ENCODE measurements around the gene SRL. TPM values are rescaled to one million over a fixed set of nuclear protein-coding genes. Genes with fewer than 3 reads are reported as not detected.

The SRL gene
- total RNA-seq, 6 experiments from 2014 or later, result 0.18 to 0.62 (median 0.28) TPM

DNA sequence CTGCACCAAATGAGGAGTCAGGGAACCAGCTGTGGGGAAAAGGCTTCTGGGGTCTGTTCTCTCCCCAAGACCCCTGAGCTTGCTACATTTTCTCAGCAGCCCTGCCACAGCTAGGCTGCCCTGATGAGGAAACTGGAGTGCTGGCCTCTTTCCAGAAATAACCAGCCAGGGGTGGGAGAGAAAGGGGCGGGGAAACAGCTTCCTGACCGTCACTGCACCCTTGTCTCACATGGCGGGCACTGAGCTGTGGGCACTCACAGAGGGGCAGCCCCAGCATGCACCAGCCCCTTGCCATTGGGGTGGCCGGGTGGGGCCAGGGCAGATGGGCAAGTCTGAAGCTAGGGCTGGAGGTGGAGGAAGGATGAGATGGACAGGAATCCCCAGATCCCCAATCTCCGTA lies 2.9 kb downstream of the SRL start:
- H3K4me1 ChIP-seq, result no peaks in the 10 kb centered on the region
- no peaks in the 10 kb centered on the region for H3K27me3 ChIP-seq
- 44% methylated on average over 4 of the region's 5 CpGs for WGBS (ENCODE audit: insufficient coverage, low coverage, low lambda C conversion rate, missing lambda C conversion rate)
- TF ChIP-seq, protein P1, sequence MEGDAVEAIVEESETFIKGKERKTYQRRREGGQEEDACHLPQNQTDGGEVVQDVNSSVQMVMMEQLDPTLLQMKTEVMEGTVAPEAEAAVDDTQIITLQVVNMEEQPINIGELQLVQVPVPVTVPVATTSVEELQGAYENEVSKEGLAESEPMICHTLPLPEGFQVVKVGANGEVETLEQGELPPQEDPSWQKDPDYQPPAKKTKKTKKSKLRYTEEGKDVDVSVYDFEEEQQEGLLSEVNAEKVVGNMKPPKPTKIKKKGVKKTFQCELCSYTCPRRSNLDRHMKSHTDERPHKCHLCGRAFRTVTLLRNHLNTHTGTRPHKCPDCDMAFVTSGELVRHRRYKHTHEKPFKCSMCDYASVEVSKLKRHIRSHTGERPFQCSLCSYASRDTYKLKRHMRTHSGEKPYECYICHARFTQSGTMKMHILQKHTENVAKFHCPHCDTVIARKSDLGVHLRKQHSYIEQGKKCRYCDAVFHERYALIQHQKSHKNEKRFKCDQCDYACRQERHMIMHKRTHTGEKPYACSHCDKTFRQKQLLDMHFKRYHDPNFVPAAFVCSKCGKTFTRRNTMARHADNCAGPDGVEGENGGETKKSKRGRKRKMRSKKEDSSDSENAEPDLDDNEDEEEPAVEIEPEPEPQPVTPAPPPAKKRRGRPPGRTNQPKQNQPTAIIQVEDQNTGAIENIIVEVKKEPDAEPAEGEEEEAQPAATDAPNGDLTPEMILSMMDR (IDR thresholded peaks at IDR 0.05), result no peak
- DNase-seq (no peak), ATAC-seq (peak in 2 of 4 donors; percentile 18 to 25)
- no peaks in the 10 kb centered on the region for H3K9me3 ChIP-seq
- H3K36me3 ChIP-seq, result no peaks in the 10 kb centered on the region
- intact Hi-C loops (cut with DNase I), result no loop called here
- peak overlapping the region in 1 of 3 donors; percentile 2 for H3K4me3 ChIP-seq
- H3K27ac ChIP-seq, result no peak overlapping the region

DNA sequence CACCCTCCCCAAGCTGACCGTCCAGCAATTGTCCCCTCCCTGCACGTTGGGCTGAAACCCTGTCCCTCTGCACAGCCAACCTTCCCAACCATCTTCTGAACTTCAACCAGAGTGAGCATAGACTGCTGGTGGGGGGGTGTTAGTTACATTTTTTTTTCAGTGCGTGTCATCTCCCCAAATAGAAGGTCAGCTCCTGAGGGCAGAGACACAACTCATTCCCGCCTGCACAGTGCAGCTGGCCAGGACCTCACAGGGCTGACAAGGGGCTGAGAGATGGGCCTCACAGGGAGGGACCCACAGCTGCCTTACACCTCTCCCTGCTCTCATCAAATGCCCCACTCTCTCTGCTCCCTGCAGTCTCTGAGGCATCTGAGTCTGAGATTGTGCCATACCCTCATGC lies 8.4 kb downstream of the SRL start:
- intact Hi-C loops (cut with DNase I), result no loop called here
- H3K27ac ChIP-seq, result no peak overlapping the region
- no peaks in the 10 kb centered on the region for H3K9me3 ChIP-seq
- ATAC-seq (no peak), DNase-seq (no peak)
- no peaks in the 10 kb centered on the region for H3K4me1 ChIP-seq
- no peaks in the 10 kb centered on the region for H3K36me3 ChIP-seq
- TF ChIP-seq, protein P1 (IDR thresholded peaks at IDR 0.05), result no peak
- no peak for TF ChIP-seq POLR2A (IDR thresholded peaks at IDR 0.05)
- no peak overlapping the region for H3K4me3 ChIP-seq
- WGBS (ENCODE audit: insufficient coverage, low coverage, low lambda C conversion rate, missing lambda C conversion rate), result 54% methylated on average over 4 of the region's 4 CpGs
- H3K27me3 ChIP-seq, result no peaks in the 10 kb centered on the region

GRCh38 chr16:4232541-4233386 lies 9.1 kb downstream of the SRL start:
- intact Hi-C loops (cut with DNase I), result no loop called here
- H3K27ac ChIP-seq, result no peak overlapping the region
- H3K4me3 ChIP-seq, result no peak overlapping the region
- H3K27me3 ChIP-seq, result no peaks in the 10 kb centered on the region
- H3K36me3 ChIP-seq, result no peaks in the 10 kb centered on the region
- H3K4me1 ChIP-seq, result no peaks in the 10 kb centered on the region
- TF ChIP-seq POLR2A (IDR thresholded peaks at IDR 0.05), result no peak
- TF ChIP-seq, protein P1 (IDR thresholded peaks at IDR 0.05), result no peak
- DNase-seq (no peak), ATAC-seq (no peak)
- no peaks in the 10 kb centered on the region for H3K9me3 ChIP-seq
- WGBS (ENCODE audit: insufficient coverage, low coverage, low lambda C conversion rate, missing lambda C conversion rate), result 88% methylated on average over 9 of the region's 14 CpGs

DNA sequence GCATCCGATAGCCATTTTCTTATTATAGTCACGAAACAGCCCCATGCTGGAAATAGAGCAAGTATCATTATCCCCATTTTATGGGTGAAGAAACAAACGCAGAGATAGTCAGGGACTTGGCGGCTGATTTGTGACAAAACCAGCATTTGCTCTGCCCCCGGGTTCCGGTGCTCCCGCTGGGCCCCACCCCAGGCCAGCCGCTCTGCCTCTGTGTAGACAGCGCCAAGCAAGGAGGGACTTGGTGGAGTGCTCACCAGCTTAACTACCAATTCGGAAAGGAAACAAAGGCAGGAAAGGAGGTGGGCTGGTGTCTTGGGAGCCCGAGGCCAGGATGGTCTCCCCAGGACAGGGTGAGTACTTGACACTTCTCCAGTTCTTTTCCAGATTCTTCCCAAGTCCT lies 10.0 kb downstream of the SRL start:
- intact Hi-C loops (cut with DNase I), result no loop called here
- no peak overlapping the region for H3K4me3 ChIP-seq
- no peaks in the 10 kb centered on the region for H3K36me3 ChIP-seq
- H3K4me1 ChIP-seq, result no peaks in the 10 kb centered on the region
- H3K27me3 ChIP-seq, result no peaks in the 10 kb centered on the region
- TF ChIP-seq, protein P1 (IDR thresholded peaks at IDR 0.05), result no peak
- no peak for TF ChIP-seq POLR2A (IDR thresholded peaks at IDR 0.05)
- ATAC-seq (no peak), DNase-seq (no peak)
- no peaks in the 10 kb centered on the region for H3K9me3 ChIP-seq
- H3K27ac ChIP-seq, result no peak overlapping the region
- WGBS (ENCODE audit: insufficient coverage, low coverage, low lambda C conversion rate, missing lambda C conversion rate), result 80% methylated on average over 6 of the region's 11 CpGs
